OCI-LY7 (cell line): ENCODE measurements around the gene SERTM1.

Source experiments
- EZH2phosphoT487 ChIP-seq: fragments of 200-600 bp; sonication (generic); IDR thresholded peaks from 2 replicates; pipeline ENCODE4 v1.6.1; 2018; ENCODE audit warnings: low read depth, borderline replicate concordance, mild to moderate bottlenecking, mixed run types, antibody characterized with exemption, low read length, moderate library complexity, mixed read lengths
- TF ChIP-seq, protein P1 (sequence below): fragments of 200-600 bp; sonication (generic); conservative IDR thresholded peaks from 2 replicates; pipeline ENCODE4 v1.5.1; 2014; ENCODE audit warnings: mild to moderate bottlenecking, antibody characterized with exemption, low read length, moderate library complexity, mixed read lengths

DNA sequence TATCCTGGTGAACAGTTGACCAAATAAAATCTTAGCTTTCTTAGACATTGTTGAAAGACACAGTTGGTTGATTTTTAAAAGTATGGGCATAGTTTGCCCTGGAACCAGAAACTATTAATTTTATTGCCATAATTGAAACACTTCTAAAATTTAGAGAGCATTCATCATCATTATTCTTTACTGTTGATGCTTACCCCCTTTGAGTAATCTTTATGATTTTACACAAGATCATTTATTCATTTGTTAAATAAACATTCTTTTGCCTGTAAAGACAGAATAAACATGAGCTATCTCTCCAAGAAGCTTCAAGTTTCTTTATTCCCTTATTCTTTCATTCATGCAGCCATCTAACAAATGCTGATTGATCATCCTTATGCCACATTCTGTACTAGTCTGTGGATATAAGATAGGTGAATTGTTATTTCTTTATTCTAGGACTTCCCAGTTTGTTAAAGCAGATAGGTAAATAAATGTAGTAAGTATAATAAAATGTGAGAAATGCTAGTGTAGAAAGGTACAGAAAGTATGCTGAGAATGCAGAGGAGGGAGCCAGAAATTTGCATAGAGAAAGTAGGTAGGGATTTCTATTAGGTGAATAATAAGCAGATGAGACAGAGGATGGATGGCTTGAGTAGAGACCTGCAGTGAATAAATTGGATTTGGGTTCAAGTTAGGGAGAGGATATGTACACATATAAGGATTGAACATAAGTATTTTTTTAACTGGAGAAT is 8.2 kb downstream of the SERTM1 start:
- TF ChIP-seq, protein P1, sequence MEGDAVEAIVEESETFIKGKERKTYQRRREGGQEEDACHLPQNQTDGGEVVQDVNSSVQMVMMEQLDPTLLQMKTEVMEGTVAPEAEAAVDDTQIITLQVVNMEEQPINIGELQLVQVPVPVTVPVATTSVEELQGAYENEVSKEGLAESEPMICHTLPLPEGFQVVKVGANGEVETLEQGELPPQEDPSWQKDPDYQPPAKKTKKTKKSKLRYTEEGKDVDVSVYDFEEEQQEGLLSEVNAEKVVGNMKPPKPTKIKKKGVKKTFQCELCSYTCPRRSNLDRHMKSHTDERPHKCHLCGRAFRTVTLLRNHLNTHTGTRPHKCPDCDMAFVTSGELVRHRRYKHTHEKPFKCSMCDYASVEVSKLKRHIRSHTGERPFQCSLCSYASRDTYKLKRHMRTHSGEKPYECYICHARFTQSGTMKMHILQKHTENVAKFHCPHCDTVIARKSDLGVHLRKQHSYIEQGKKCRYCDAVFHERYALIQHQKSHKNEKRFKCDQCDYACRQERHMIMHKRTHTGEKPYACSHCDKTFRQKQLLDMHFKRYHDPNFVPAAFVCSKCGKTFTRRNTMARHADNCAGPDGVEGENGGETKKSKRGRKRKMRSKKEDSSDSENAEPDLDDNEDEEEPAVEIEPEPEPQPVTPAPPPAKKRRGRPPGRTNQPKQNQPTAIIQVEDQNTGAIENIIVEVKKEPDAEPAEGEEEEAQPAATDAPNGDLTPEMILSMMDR, result no peak
- TF ChIP-seq EZH2phosphoT487, result no peak
